Type B pancreatic cell (in vitro differentiated cells): ENCODE results near the gene CYP3A4. TPM values are rescaled to one million over a fixed set of nuclear protein-coding genes. Genes with fewer than 3 reads are reported as not detected.
"Not testable (repeated sequence)": the region's sequence is repeated elsewhere in the genome, so short reads cannot be mapped to it uniquely, and the experiment has no call there.

Experiments used
- DNase-seq: peaks from one replicate; pipeline ENCODE4 v3.0.0; 2021; ENCODE audit warnings: mixed read lengths; ENCODE audit not compliant: unreplicated experiment; ENCODE audit errors: extremely low spot score
- H3K27ac Mint-ChIP-seq: 2 replicates; pipeline ENCODE4 v1.8.0; 2021; ENCODE audit warnings: mild to moderate bottlenecking, mixed read lengths
- H3K27me3 Mint-ChIP-seq: 2 replicates; pipeline ENCODE4 v1.8.0; 2021; ENCODE audit warnings: mixed read lengths
- H3K36me3 Mint-ChIP-seq: 2 replicates; pipeline ENCODE4 v1.8.0; 2021; ENCODE audit warnings: mixed read lengths
- H3K4me1 Mint-ChIP-seq: one replicate; pipeline ENCODE4 v1.8.0; 2021; ENCODE audit warnings: mixed read lengths; ENCODE audit not compliant: unreplicated experiment
- H3K4me3 Mint-ChIP-seq: 2 replicates; pipeline ENCODE4 v1.8.0; 2021; ENCODE audit warnings: mild to moderate bottlenecking, mixed read lengths
- H3K9me3 Mint-ChIP-seq: 2 replicates; pipeline ENCODE4 v1.8.0; 2021; ENCODE audit warnings: mixed read lengths
- CTCF ChIP-seq: fragments of 200-600 bp; sonication (generic); conservative IDR thresholded peaks from 2 replicates; pipeline ENCODE4 v1.5.0; 2021; ENCODE audit warnings: antibody characterized with exemption, mild to moderate bottlenecking
- total RNA-seq: library from RNA; stranded (reverse); gene quantifications from 2 replicates; pipeline ENCODE4 v1.2.1, GENCODE V29; 2021; ENCODE audit warnings: low replicate concordance

Gene CYP3A4
- total RNA-seq, 1 donor from 2014 or later = 4.2 TPM

DNA sequence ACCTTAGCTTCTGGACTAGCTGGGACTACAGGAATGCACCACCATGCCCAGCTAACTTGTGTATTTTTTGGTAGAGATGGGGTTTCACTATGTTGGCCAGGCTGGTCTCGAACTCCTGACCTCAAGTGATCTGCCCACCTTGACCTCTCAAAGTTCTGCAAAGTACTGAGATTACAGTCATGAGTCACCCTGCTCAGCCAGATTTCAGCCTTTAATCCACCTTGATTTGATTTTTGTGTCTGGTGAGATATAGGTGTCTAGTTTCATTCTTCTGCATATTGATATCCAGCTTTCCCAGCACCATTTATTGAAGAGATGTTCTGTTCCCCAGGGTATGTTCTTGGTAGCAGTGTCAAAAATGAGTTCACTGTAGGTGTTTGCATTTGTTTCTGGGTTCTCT lies 28.9 kb downstream of the CYP3A4 start:
- Mint-ChIP-seq H3K4me3 (no peak overlapping the region), H3K27ac (no peak overlapping the region), H3K36me3 (no peaks in the 10 kb centered on the region), H3K4me1 (peaks cover 9% of the 10 kb centered on the region), H3K9me3 (no peaks in the 10 kb centered on the region), H3K27me3 (peaks cover 5% of the 10 kb centered on the region)
- no peak for TF ChIP-seq CTCF
- DNase-seq = no peak

DNA sequence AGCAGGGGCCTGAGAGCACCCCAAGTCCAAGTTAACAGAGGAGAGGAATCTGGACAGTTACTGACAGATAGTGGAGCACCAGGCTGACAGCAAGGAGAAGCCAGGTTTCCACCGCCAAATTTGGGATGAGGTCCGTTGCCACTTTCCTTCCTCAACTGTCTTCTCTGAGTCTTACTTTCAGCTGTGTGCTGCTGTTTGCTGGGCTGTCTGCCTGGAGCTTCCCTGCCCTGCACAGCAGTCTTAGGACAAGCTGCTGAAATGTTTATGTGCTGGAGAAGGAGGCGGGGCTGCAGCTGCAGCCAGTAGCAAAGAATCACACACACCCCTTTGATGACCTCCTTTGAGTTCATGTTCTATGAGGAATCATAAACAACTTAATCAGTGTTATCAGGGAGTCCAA lies 31.6 kb downstream of the CYP3A4 start:
- H3K4me1 Mint-ChIP-seq = peaks cover 20% of the 10 kb centered on the region
- no peak for TF ChIP-seq CTCF
- no peaks in the 10 kb centered on the region for H3K36me3 Mint-ChIP-seq
- H3K27ac Mint-ChIP-seq = peak overlapping the region; percentile 89
- DNase-seq = no peak
- peak overlapping the region; percentile 50 for H3K4me3 Mint-ChIP-seq
- H3K9me3 Mint-ChIP-seq = no peaks in the 10 kb centered on the region
- H3K27me3 Mint-ChIP-seq = peaks cover 5% of the 10 kb centered on the region

DNA sequence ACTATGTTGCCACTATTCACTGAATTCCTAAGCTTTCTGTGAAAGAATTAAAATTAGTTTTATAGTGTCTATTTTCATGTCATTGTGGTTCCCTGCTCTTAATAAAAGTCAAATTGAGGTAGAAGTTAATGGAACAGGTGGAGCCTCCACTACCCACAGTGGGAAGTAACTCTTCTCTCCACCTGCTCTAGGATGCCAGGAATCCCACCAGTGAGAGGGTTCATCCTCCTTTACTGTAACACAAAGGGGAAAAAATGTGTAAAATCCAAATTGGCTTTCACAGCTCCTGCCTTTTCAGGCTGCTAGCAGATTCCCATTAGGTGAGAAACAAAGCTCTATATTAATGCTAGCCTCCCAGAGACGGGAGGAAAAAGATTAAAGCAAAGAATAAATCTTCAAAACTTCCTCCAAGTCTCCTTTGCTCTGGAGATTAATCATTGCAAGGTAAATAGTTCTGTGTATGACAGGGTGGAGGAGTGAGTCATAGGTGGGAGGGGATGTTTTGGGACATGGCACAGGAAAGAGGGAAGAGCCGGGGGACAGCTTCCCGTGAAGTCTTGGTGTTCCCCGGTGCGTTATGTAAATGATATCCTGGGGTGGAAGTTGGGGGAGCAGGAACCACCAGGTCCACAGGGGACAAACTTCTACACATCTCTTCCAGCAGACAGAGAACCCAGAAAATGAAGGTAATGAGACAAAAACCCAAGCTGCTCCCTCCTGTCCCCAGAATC lies 32.5 kb downstream of the CYP3A4 start:
- H3K27me3 Mint-ChIP-seq, H3K9me3 Mint-ChIP-seq, H3K36me3 Mint-ChIP-seq, DNase-seq: not testable (repeated sequence)
- Mint-ChIP-seq H3K27ac (peak overlapping the region; percentile 89), H3K4me1 (peaks cover 20% of the 10 kb centered on the region), H3K4me3 (peak overlapping the region; percentile 75)

GRCh38 chr7:99748846-99749579 lies 35.0 kb downstream of the CYP3A4 start:
- no peaks in the 10 kb centered on the region for H3K36me3 Mint-ChIP-seq
- H3K4me1 Mint-ChIP-seq = peaks cover 20% of the 10 kb centered on the region
- H3K4me3 Mint-ChIP-seq = no peak overlapping the region
- peak overlapping the region; percentile 63 for H3K27ac Mint-ChIP-seq
- no peaks in the 10 kb centered on the region for H3K9me3 Mint-ChIP-seq
- DNase-seq = no peak
- H3K27me3 Mint-ChIP-seq = peaks cover 5% of the 10 kb centered on the region
- TF ChIP-seq CTCF = no peak

DNA sequence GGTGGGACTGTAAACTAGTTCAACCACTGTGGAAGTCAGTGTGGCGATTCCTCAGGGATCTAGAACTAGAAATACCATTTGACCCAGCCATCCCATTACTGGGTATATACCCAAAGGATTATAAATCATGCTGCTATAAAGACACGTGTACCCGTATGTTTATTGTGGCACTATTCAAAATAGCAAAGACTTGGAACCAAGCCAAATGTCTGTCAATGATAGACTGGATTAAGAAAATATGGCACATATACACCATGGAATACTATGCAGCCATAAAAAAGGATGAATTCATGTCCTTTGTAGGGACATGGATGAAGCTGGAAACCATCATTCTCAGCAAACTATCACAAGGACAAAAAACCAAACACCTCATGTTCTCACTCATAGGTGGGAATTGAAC lies 37.1 kb downstream of the CYP3A4 start:
- DNase-seq, H3K9me3 Mint-ChIP-seq, H3K4me3 Mint-ChIP-seq, H3K27me3 Mint-ChIP-seq, H3K36me3 Mint-ChIP-seq, H3K27ac Mint-ChIP-seq: not testable (repeated sequence)
- peaks cover 15% of the 10 kb centered on the region for H3K4me1 Mint-ChIP-seq

DNA sequence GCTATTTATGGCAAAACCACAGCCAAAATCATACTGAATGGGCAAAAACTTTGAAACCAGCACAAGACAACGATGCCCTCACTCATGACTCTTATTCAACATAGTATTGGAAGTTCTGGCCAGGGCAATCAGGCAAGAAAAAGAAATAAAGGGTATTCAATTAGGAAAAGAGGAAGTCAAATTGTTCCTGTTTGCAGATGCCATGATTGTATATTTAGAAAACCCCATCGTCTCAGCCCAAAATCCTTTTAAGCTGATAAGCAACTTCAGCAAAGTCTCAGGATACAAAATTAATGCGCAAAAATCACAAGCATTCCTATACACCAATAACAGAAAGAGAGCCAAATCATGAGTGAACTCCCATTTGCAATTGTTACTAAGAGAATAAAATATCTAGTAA lies 38.6 kb downstream of the CYP3A4 start:
- H3K36me3 Mint-ChIP-seq, H3K27ac Mint-ChIP-seq, H3K27me3 Mint-ChIP-seq, H3K9me3 Mint-ChIP-seq, H3K4me3 Mint-ChIP-seq, DNase-seq: not testable (repeated sequence)
- peaks cover 13% of the 10 kb centered on the region for H3K4me1 Mint-ChIP-seq

DNA sequence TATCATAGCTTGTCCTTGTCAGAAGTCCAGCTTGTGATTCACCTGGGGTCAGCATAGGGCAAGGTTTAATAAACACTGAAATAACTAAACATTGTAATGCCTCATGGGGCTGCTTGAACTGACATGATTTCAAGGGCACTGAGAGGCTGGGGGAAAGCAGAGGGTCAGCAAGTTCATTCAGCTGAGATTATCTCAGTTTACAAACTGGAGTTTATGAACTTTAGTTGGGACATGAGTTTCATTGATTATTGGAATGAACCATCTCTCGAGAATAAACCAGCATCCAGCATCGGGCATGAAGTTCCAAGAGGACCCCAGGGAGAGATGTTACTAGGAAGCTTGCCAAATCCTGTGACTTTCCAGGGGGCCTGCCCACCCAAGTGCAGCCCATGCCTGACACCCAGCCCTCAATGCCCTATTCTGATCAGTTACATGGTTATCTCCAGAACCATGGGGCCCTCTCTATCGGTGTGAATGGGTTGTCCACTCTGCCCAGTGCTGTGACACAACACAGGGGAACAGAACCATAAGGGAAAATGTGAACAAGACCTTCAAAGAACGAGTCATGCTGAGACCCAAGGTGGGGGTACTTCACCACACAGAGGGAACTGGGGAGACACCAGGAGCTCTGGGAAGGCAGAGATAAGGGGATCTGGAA lies 41.1 kb downstream of the CYP3A4 start:
- TF ChIP-seq CTCF = no peak
- H3K9me3 Mint-ChIP-seq = no peaks in the 10 kb centered on the region
- no peak overlapping the region for H3K27ac Mint-ChIP-seq
- no peaks in the 10 kb centered on the region for H3K4me1 Mint-ChIP-seq
- H3K27me3 Mint-ChIP-seq = no peaks in the 10 kb centered on the region
- no peak for DNase-seq
- no peak overlapping the region for H3K4me3 Mint-ChIP-seq
- no peaks in the 10 kb centered on the region for H3K36me3 Mint-ChIP-seq
